Thyroid gland (tissue), 4 donors: Measurements from ENCODE around the gene CD302.

Source experiments
- CTCF ChIP-seq, 6 experiments: fragments of 200-600 bp in 3 of 6; fragments of 450-650 bp in 3 of 6; sonication (generic) in 3 of 6; IDR thresholded peaks; one replicate each; pipeline ENCODE4 v1.5.1; 2016 to 2019; ENCODE audit warnings: antibody characterized with exemption in 6 of 6, mild to moderate bottlenecking in 2 of 6, inconsistent platforms in 1 of 6, moderate library complexity in 1 of 6
- POLR2A ChIP-seq, 2 donors: fragments of 450-650 bp; IDR thresholded peaks; one replicate each; pipeline ENCODE4 v1.6.1; 2017; ENCODE audit warnings: antibody characterized with exemption in 2 of 2, mild to moderate bottlenecking in 2 of 2, moderate library complexity in 1 of 2

GRCh38 chr2:159788253-159788652, 9.8 kb downstream of the CD302 start:
- TF ChIP-seq CTCF (IDR thresholded peaks at IDR 0.05) (no peak), POLR2A (IDR thresholded peaks at IDR 0.05) (no peak)
